Fibroblast of villous mesenchyme (primary cell): Measurements from ENCODE around the gene PADI2. TPM values are rescaled to one million over a fixed set of nuclear protein-coding genes. Genes with fewer than 3 reads are reported as not detected.

Source experiments
- DNase-seq: peaks from one replicate; pipeline ENCODE4 v3.0.0-alpha.2; 2010; ENCODE audit warnings: low read depth
- H3K4me3 ChIP-seq: 2 replicates; pipeline ENCODE4 v1.5.1; 2011; ENCODE audit warnings: low read depth, mild to moderate bottlenecking, low read length
- total RNA-seq: library from RNA; depleted of rRNA; stranded (reverse); fragments of >200 nt; gene quantifications from 2 replicates; pipeline ENCODE4 v1.2.3, GENCODE V29; 2012
- TF ChIP-seq, protein P1 (sequence below): IDR thresholded peaks from 2 replicates; pipeline ENCODE4 v1.5.1; 2012; ENCODE audit warnings: low read depth, mild to moderate bottlenecking, low read length; ENCODE audit not compliant: insufficient read depth

The PADI2 gene
- total RNA-seq, 1 donor, result 0.43 TPM

DNA sequence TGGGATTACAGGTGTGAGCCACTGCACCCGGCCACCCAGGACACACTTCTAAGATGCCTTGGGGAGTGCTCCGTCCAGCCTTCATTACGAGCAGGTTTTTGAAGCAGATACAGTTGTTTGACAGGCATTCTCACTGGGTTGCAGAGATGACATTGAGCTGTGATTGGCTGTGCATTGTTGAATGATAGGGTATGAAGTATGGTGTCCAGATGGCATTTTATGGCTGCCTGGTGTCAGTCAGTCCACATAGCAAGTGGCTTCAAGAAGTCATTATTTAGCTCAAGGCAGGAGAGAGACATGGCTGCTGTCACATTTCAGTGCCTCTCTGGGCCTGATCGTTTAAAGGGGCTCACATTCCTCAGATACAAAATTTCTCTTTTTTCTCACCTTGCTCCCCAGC is 14.8 kb upstream of the PADI2 start:
- H3K4me3 ChIP-seq, result no peak overlapping the region
- TF ChIP-seq, protein P1, sequence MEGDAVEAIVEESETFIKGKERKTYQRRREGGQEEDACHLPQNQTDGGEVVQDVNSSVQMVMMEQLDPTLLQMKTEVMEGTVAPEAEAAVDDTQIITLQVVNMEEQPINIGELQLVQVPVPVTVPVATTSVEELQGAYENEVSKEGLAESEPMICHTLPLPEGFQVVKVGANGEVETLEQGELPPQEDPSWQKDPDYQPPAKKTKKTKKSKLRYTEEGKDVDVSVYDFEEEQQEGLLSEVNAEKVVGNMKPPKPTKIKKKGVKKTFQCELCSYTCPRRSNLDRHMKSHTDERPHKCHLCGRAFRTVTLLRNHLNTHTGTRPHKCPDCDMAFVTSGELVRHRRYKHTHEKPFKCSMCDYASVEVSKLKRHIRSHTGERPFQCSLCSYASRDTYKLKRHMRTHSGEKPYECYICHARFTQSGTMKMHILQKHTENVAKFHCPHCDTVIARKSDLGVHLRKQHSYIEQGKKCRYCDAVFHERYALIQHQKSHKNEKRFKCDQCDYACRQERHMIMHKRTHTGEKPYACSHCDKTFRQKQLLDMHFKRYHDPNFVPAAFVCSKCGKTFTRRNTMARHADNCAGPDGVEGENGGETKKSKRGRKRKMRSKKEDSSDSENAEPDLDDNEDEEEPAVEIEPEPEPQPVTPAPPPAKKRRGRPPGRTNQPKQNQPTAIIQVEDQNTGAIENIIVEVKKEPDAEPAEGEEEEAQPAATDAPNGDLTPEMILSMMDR, result no peak
- DNase-seq, result no peak

- no peak overlapping the region for H3K4me3 ChIP-seq
- no peak for DNase-seq
- TF ChIP-seq, protein P1, result no peak
Observed at GRCh38 chr1:17130138-17130635, 10.9 kb upstream of the PADI2 start.

DNA sequence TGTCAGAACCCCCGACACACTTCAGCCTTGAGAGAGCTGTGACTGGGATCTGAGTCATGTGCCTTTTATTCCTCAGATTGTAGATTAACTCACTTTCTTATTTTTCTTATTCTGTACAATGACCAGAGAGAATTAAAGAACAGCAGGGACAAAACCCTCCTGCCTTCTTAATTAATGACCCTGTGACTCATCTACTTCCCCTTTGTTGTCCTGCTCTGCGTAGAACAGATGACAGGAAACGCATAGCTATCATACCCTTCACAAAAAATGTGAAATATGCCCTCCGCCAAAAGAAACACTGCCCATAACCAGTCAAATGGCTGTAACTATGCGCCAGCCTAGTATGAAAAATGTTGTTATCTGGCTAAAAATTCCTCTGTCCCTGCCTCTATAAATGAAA is 9.1 kb upstream of the PADI2 start:
- peak; percentile 93 for DNase-seq
- no peak overlapping the region for H3K4me3 ChIP-seq
- TF ChIP-seq, protein P1, result no peak

- DNase-seq, result peak; percentile 86
- no peak overlapping the region for H3K4me3 ChIP-seq
- TF ChIP-seq, protein P1, result peak; percentile 95
Observed at GRCh38 chr1:17125756-17126237, 6.5 kb upstream of the PADI2 start.

- no peak overlapping the region for H3K4me3 ChIP-seq
- no peak for DNase-seq
- TF ChIP-seq, protein P1, result no peak
Observed at GRCh38 chr1:17123196-17124045, 4.2 kb upstream of the PADI2 start.

DNA sequence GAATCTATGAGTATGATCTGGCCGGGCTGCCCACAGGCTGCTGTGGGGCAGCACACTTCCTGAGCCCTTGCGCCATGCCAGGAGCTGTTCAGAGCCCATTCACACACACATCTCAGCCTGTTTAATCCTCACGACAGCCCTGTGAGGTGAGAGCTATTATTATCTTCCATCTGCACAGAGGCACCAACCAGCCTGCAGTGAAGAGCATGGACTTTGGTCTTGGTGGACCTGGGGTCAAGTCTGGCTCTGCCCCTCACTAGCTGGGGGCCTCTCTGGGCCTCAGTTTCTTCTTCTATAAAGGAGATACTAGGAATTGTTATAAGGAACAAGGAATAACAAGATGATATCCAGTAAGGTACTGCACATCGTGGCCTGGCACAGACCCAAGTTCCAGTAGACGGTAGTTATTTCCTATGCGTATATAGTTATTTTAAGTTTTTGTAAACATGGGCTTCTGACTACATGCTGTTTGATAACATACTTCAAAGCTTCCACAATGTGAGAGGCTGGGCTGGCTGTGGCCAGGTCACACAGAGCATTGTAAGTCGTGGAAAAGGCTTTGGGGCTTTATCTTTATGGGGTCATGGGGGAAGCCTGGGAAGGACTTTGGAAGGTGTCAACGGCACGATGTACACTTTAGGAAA is 3.4 kb upstream of the PADI2 start:
- H3K4me3 ChIP-seq, result no peak overlapping the region
- TF ChIP-seq, protein P1, result no peak
- DNase-seq, result peak; percentile 79
